ENCODE measurements around the gene LGALS12.

The LGALS12 gene

DNA sequence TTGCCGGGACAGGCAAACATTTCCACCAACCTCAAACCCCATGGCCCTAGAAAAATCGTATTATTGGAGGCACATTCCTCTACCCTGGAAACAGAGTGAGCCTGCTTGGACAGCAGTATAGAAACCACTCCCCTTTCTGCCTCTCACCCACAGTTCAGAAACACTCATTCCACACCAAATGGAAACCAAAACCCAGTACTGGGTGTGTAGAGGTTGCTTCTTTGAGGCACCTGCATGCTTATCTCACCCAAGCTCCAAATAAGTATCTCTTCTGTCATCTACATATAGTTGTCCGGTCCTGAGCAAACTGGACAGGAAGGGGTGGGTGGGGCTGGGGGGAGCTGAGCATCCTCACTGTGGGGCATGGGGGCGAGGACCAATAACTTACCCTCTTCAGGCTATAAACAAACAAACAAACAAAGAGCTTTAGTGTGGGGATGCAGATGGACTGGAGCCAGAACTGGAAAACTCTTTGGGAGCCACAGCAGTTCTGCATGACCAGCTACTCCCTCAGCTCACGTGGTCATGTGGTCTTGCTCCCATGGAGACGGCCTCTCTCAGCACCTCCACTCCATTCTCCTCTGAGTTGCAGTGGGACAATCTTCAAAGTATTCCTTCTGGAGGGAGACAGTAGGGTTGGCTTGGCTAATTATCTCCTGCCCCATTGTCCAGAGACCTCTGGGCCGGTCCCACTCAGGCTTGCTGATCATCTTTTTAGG lies 58.3 kb downstream of the LGALS12 start:
- FAIRE-seq: no peak

DNA sequence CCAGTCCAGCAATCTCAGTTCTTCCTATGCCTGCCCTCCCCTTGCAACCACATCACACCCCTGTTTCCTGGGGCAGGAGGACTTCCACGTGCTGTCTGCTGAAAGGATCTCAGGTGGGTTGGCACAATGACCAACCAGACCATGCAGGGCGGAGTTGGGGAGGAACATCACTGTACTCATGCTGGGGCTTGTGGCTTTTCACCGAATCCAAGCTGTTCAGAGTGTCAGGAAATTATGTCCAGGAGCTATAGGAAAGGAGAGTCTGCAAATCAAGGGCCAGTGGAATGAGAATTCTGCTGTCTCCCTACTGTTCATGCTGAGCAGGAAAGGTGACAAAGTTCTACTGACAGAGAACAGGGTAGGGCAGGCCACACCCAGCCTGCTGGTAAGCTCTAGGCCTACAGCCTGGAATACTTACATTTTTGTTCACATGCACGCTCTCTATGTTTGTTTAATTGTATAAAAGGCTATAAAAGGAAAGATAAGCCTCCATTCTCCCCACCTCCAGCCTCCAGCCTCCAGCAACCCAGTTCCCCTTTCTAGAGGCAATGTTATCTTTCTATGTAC lies 59.0 kb downstream of the LGALS12 start:
- no peak for FAIRE-seq
